Activated CD4-positive, alpha-beta memory T cell treated with anti-CD3 and anti-CD28 coated beads for 36 hours (primary cell): Measurements from ENCODE around the gene SERTAD3. TPM values are rescaled to one million over a fixed set of nuclear protein-coding genes. Genes with fewer than 3 reads are reported as not detected.
"Not testable (repeated sequence)": the region's sequence is repeated elsewhere in the genome, so short reads cannot be mapped to it uniquely, and the experiment has no call there.

Experiments
- CTCF ChIA-PET: fragments of 350-600 bp; sonication (Branson Sonifier 250); formaldehyde crosslinking; loops from one replicate; lab custom pipeline; 2021; ENCODE audit warnings: antibody characterized with exemption, inconsistent platforms; lab: Charles Lee
- POLR2A ChIA-PET: fragments of 350-600 bp; sonication (Branson Sonifier 250); formaldehyde crosslinking; loops from one replicate; lab custom pipeline; 2021; ENCODE audit warnings: antibody characterized with exemption; lab: Charles Lee
- DNase-seq: peaks from one replicate; pipeline ENCODE4 v3.0.0-alpha.2; 2020
- H3K27ac Mint-ChIP-seq: one replicate; pipeline ENCODE4 v1.8.0; 2021; ENCODE audit warnings: mixed read lengths
- H3K27me3 Mint-ChIP-seq: one replicate; pipeline ENCODE4 v1.8.0; 2021; ENCODE audit warnings: mixed read lengths
- H3K36me3 Mint-ChIP-seq: one replicate; pipeline ENCODE4 v1.8.0; 2021; ENCODE audit warnings: mixed read lengths
- H3K4me1 Mint-ChIP-seq: one replicate; pipeline ENCODE4 v1.8.0; 2021; ENCODE audit warnings: low read depth, mixed read lengths
- H3K4me3 Mint-ChIP-seq: one replicate; pipeline ENCODE4 v1.8.0; 2021; ENCODE audit warnings: mild to moderate bottlenecking, mixed read lengths
- H3K9me3 Mint-ChIP-seq: one replicate; pipeline ENCODE4 v1.8.0; 2021; ENCODE audit warnings: mixed read lengths
- intact Hi-C: fragments of 100-400 bp; cut with micrococcal nuclease; formaldehyde crosslinking; loops from one replicate; pipeline ENCODE4 v1.15.1; 2023
- total RNA-seq, 2 experiments: library from RNA; stranded (reverse); gene quantifications; one replicate each; pipeline ENCODE4 v1.2.3, GENCODE V29; 2021

The SERTAD3 gene
- total RNA-seq, 2 experiments from 2014 or later = 12.1 to 13.1 TPM

DNA sequence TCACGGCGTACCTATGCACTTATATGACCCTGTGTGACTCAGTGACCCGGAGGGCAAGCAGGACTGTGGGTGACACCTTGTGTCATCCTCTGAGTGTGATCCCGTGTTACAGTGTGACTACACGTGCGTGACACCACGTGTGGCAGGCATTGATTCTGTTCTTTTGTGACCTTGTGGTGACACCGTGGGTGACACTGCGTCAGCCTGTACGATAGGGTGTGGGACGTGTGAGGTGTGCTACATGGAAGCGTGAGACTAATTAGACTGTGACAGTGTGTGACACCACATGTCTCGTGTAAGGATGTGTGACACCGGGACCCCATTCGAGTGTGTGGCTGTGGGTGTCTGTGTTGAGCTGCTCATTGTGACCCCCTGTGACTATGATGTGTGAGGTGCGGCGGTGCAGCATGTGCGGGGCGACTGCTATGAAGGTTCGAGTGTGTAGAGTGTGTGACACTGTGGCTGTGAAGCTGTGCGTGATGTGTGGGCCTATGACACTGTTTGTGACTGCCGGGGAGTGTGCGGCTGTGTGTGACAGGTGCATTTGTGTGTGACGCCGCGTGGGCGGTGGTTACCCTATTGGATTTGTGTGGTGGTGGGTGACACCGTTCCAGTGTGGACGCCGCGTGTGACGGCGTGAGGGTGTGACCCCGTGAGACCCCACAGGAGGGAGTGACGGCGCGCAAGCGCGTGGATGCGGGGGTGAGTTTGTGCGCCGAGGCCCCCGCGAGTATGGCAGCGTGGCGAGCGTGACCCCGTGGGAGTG, 22.3 kb upstream of the SERTAD3 start:
- Mint-ChIP-seq H3K9me3 (no peaks in the 10 kb centered on the region), H3K27ac (peak overlapping the region; percentile 68), H3K4me1 (peaks cover 31% of the 10 kb centered on the region), H3K36me3 (peaks cover 5% of the 10 kb centered on the region), H3K27me3 (peaks cover 10% of the 10 kb centered on the region), H3K4me3 (peak overlapping the region; percentile 76)
- intact Hi-C loops = loop anchor here (1.0 to 10.0 kb wide), 5 partner anchors 10 to 288 kb away; partner anchors contain the start of genes ACTMAP, C19orf47, PLD3 and SNRPA
- DNase-seq = peak; percentile 90
- ChIA-PET CTCF (interaction anchor here (0.6 to 4.1 kb wide), 9 partner anchors 11 to 168 kb away, joined by 3 to 32 read pairs (median 13); partner anchors contain the start of gene SERTAD3), POLR2A (interaction anchor here (0.7 to 4.3 kb wide), 4 partner anchors 10 to 118 kb away, joined by 3 to 20 read pairs (median 4); partner anchors contain the start of genes C19orf47, PLD3 and SERTAD3)

DNA sequence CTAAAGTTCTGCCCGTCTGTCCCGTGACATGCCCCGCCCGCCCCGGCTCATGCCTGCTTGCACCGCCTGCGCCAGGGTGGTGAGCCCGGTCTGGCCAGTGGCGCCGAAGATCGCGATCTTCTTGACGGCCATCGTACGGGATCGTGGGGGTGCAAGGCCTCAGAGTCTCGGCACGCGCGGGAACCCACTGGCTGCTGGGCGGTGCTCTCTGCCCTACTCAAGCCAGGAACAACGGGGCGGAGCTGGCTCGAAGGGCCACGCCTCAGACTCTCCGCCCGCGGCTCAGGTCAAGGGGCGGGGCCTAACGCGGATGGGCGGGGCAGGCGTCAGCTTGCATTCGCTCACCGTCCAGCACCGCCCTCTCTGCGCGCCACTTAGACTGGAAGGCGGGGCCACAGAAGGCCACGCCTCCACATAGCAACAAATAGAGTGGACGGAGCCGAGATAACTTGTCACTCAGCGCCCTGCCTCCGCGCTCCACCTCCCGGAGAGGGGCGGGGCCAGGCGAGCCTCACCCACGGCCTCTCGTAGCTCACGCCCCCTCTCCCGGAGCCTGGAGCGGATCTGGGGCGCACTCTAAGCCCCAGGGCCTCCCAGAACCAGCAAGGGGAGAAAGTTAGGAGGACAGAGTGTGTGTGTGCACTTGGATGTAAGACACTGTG, 21.6 kb upstream of the SERTAD3 start, which contains the start of gene BLVRB:
BLVRB (minus strand) TSS at position 189 of the 662 bp plus-strand sequence; CDS start at position 132, 57 bp downstream.
- Mint-ChIP-seq H3K4me3 (peak within 1 kb of the TSS; percentile 76), H3K9me3 (no peaks in the 10 kb centered on the region), H3K4me1 (peaks cover 31% of the 10 kb centered on the region), H3K27me3 (peaks cover 10% of the 10 kb centered on the region), H3K27ac (peak within 1 kb of the TSS; percentile 68), H3K36me3 (peaks cover 5% of the 10 kb centered on the region)
- ChIA-PET POLR2A (interaction anchor here (0.6 to 4.3 kb wide), 7 partner anchors 10 to 798 kb away, joined by 3 to 20 read pairs (median 4); partner anchors contain the start of genes C19orf47, HNRNPUL1, PLD3 and SERTAD3), CTCF (interaction anchor here (0.6 to 4.1 kb wide), 15 partner anchors 10 to 169 kb away, joined by 3 to 32 read pairs (median 8); partner anchors contain the start of genes SERTAD1 and SERTAD3)
- peak; percentile 100 for DNase-seq
- intact Hi-C loops = loop anchor here (1.0 to 10.0 kb wide), 8 partner anchors 11 to 289 kb away; partner anchors contain the start of genes ACTMAP, C19orf47, PLD3 and SERTAD3

GRCh38 chr19:40465025-40465556, 21.0 kb upstream of the SERTAD3 start:
- ChIA-PET POLR2A (interaction anchor here (0.6 to 4.3 kb wide), 4 partner anchors 22 to 799 kb away, joined by 3 to 20 read pairs (median 4); partner anchors contain the start of genes HNRNPUL1 and SERTAD3), CTCF (interaction anchor here (0.8 to 4.1 kb wide), 20 partner anchors 10 to 169 kb away, joined by 3 to 32 read pairs (median 6); partner anchors contain the start of genes SERTAD1 and SERTAD3)
- peak overlapping the region; percentile 76 for H3K4me3 Mint-ChIP-seq
- DNase-seq = peak; percentile 72
- H3K36me3 Mint-ChIP-seq = peaks cover 5% of the 10 kb centered on the region
- H3K27me3 Mint-ChIP-seq = peaks cover 10% of the 10 kb centered on the region
- H3K9me3 Mint-ChIP-seq = no peaks in the 10 kb centered on the region
- peaks cover 31% of the 10 kb centered on the region for H3K4me1 Mint-ChIP-seq
- intact Hi-C loops = loop anchor here (1.0 to 10.0 kb wide), 6 partner anchors 21 to 290 kb away; partner anchors contain the start of genes ACTMAP, SERTAD3 and SNRPA
- peak overlapping the region; percentile 56 for H3K27ac Mint-ChIP-seq

- Mint-ChIP-seq H3K27me3 (peaks cover 10% of the 10 kb centered on the region), H3K36me3 (peaks cover 5% of the 10 kb centered on the region), H3K27ac (no peak overlapping the region), H3K4me1 (peaks cover 31% of the 10 kb centered on the region), H3K9me3 (no peaks in the 10 kb centered on the region), H3K4me3 (peak overlapping the region; percentile 76)
- peak; percentile 83 for DNase-seq
- POLR2A ChIA-PET = interaction anchor here (1.0 to 4.3 kb wide), 3 partner anchors 21 to 46 kb away, joined by 4 to 20 read pairs (median 4); partner anchors contain the start of genes SERTAD1 and SERTAD3
- intact Hi-C loops = loop anchor here (1.0 to 10.0 kb wide), 6 partner anchors 20 to 290 kb away; partner anchors contain the start of genes ACTMAP, SERTAD3 and SNRPA
- CTCF ChIA-PET = interaction anchor here (0.6 to 4.1 kb wide), 34 partner anchors 9 to 610 kb away, joined by 3 to 32 read pairs (median 4); partner anchors contain the start of genes PRX, SERTAD1 and SERTAD3
Measured at GRCh38 chr19:40464059-40465024, 20.2 kb upstream of the SERTAD3 start.

- intact Hi-C loops = loop anchor here (2.0 to 10.0 kb wide), 5 partner anchors 37 to 291 kb away; partner anchors contain the start of genes ACTMAP and SNRPA
- CTCF ChIA-PET = interaction anchor here (0.6 to 4.1 kb wide), 27 partner anchors 8 to 610 kb away, joined by 3 to 32 read pairs (median 4); partner anchors contain the start of genes PRX, SERTAD1 and SERTAD3
- H3K27ac Mint-ChIP-seq, DNase-seq, H3K36me3 Mint-ChIP-seq, H3K9me3 Mint-ChIP-seq, H3K4me3 Mint-ChIP-seq: not testable (repeated sequence)
- H3K27me3 Mint-ChIP-seq = peaks cover 10% of the 10 kb centered on the region
- POLR2A ChIA-PET = interaction anchor here (1.0 to 4.3 kb wide), 5 partner anchors 20 to 46 kb away, joined by 4 to 20 read pairs (median 5); partner anchors contain the start of genes SERTAD1 and SERTAD3
- H3K4me1 Mint-ChIP-seq = peaks cover 31% of the 10 kb centered on the region
Measured at GRCh38 chr19:40463587-40464037, 19.5 kb upstream of the SERTAD3 start.

DNA sequence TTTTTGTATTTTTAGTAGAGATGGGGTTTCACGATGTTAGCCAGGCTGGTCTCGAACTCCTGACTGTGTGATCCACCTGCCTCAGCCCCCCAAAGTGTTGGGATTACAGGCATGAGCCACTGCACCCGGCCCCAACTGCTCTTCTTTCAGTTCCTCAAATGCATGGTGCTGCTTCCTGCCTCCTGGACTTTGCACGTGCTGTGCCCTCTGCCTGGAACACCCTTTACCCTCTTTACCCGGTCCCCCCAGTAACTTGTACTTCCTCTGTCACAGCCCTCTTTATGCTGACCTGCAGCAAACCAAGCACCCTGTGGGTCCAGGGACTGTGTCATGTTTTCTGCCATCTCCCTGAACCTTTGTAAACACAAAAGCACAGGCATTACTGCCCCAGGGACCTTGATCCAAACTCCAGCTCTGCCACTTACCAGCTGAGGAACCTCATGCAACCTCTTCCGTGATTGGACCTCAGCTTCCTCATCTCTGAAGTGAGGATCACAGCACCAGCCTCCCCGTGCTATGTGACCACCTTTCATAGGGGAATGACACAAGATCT, 17.6 kb upstream of the SERTAD3 start:
- Mint-ChIP-seq H3K4me3 (no peak overlapping the region), H3K36me3 (peaks cover 5% of the 10 kb centered on the region), H3K9me3 (no peaks in the 10 kb centered on the region), H3K27me3 (peaks cover 6% of the 10 kb centered on the region), H3K4me1 (peaks cover 28% of the 10 kb centered on the region), H3K27ac (no peak overlapping the region)
- CTCF ChIA-PET = no interaction called here
- no peak for DNase-seq
- intact Hi-C loops = loop anchor here (10.0 kb wide), 3 partner anchors 57 to 293 kb away; partner anchors contain the start of genes ACTMAP and SNRPA
- POLR2A ChIA-PET = interaction anchor here (0.7 kb wide), 1 partner anchor 405 kb away, joined by 5 read pairs; no protein-coding TSS in a partner anchor

DNA sequence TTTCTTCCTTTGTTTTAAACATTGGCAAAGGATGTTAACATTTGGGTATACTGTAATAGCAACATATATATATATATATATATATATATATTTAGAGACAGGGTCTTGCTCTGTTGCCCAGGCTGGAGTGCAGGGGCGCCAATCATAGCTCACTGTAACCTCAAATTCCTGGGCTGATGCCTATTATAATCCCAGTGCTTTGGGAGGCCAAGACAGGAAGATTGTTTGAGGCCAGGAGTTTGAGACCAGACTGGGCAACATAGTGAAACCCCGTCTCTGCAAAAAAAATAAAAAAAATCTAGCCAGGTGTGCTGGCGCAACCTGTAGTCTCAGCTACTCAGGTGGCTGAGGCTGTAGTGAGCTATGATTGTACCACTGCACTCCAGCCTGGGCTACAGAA, 16.1 kb upstream of the SERTAD3 start:
- H3K9me3 Mint-ChIP-seq = no peaks in the 10 kb centered on the region
- no peaks in the 10 kb centered on the region for H3K36me3 Mint-ChIP-seq
- H3K27ac Mint-ChIP-seq = no peak overlapping the region
- H3K4me1 Mint-ChIP-seq = peaks cover 17% of the 10 kb centered on the region
- no peak overlapping the region for H3K4me3 Mint-ChIP-seq
- POLR2A ChIA-PET = no interaction called here
- intact Hi-C loops = loop anchor here (10.0 kb wide), 3 partner anchors 55 to 295 kb away; partner anchors contain the start of genes ACTMAP and SNRPA
- DNase-seq = no peak
- no peaks in the 10 kb centered on the region for H3K27me3 Mint-ChIP-seq
- CTCF ChIA-PET = interaction anchor here (0.7 kb wide), 1 partner anchor 39 kb away, joined by 3 read pairs; no protein-coding TSS in a partner anchor

- intact Hi-C loops = no loop called here
- Mint-ChIP-seq H3K9me3 (no peaks in the 10 kb centered on the region), H3K27ac (no peak overlapping the region), H3K27me3 (no peaks in the 10 kb centered on the region), H3K36me3 (no peaks in the 10 kb centered on the region), H3K4me3 (no peak overlapping the region), H3K4me1 (peaks cover 6% of the 10 kb centered on the region)
- ChIA-PET CTCF (no interaction called here), POLR2A (no interaction called here)
- DNase-seq = no peak
Measured at GRCh38 chr19:40458597-40458974, 14.5 kb upstream of the SERTAD3 start.

- Mint-ChIP-seq H3K27me3 (no peaks in the 10 kb centered on the region), H3K4me1 (peaks cover 3% of the 10 kb centered on the region), H3K9me3 (no peaks in the 10 kb centered on the region), H3K36me3 (no peaks in the 10 kb centered on the region), H3K27ac (no peak overlapping the region), H3K4me3 (no peak overlapping the region)
- no peak for DNase-seq
- ChIA-PET CTCF (no interaction called here), POLR2A (no interaction called here)
- intact Hi-C loops = no loop called here
Measured at GRCh38 chr19:40457953-40458596, 13.9 kb upstream of the SERTAD3 start.
